ENCODE results near the gene LRRIQ1. TPM values are rescaled to one million over a fixed set of nuclear protein-coding genes. Genes with fewer than 3 reads are reported as not detected.
"Not testable (repeated sequence)": the region's sequence is repeated elsewhere in the genome, so short reads cannot be mapped to it uniquely, and the experiment has no call there.

The LRRIQ1 gene
- total and polyA plus RNA-seq, 10 donors: 0.02 to 1.0 (median 0.20) TPM; not detected in 1

DNA sequence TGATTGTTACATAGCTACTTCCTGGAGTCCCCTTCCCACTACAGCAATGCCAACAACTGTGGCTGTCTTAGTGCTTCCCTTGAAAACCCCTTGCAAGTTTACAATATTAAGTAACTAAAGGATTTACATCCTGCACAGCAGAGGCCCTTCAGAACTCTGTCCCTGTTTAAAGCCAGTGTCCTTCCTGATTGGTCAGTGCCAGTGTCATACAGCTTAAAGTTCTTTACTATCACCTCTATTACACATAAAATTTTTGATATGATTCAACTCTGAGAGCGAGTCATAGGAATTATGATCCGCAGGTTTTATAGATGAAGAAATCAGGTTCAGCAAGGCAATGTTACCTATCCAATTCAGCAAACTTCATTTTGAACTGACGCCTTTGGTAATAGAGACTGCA, 152.5 kb downstream of the LRRIQ1 start:
- Histone ChIP-seq H3K4me3 (no peak overlapping the region), H3K27ac (no peak overlapping the region), H3K27me3 (replicated peaks in 1 of 7) (no peaks in the 10 kb centered on the region), H3K36me3 (no peaks in the 10 kb centered on the region), H3K4me1 (no peaks in the 10 kb centered on the region), H3K9me3 (no peaks in the 10 kb centered on the region)
- intact Hi-C loops (cut with DNase I; ENCODE audit: low total_unique reads): no loop called here
- TF ChIP-seq, protein P1, sequence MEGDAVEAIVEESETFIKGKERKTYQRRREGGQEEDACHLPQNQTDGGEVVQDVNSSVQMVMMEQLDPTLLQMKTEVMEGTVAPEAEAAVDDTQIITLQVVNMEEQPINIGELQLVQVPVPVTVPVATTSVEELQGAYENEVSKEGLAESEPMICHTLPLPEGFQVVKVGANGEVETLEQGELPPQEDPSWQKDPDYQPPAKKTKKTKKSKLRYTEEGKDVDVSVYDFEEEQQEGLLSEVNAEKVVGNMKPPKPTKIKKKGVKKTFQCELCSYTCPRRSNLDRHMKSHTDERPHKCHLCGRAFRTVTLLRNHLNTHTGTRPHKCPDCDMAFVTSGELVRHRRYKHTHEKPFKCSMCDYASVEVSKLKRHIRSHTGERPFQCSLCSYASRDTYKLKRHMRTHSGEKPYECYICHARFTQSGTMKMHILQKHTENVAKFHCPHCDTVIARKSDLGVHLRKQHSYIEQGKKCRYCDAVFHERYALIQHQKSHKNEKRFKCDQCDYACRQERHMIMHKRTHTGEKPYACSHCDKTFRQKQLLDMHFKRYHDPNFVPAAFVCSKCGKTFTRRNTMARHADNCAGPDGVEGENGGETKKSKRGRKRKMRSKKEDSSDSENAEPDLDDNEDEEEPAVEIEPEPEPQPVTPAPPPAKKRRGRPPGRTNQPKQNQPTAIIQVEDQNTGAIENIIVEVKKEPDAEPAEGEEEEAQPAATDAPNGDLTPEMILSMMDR (IDR thresholded peaks at IDR 0.05 in 8 of 11, conservative IDR thresholded peaks at IDR 0.05 in 3 of 11): no peak
- TF ChIP-seq POLR2AphosphoS5 (IDR thresholded peaks at IDR 0.05) (no peak), POLR2A (IDR thresholded peaks at IDR 0.05) (no peak)
- DNase-seq: no peak
- 89 to 96% (median 93%) methylated on average over 3 of the region's 3 CpGs for WGBS, 5 donors

DNA sequence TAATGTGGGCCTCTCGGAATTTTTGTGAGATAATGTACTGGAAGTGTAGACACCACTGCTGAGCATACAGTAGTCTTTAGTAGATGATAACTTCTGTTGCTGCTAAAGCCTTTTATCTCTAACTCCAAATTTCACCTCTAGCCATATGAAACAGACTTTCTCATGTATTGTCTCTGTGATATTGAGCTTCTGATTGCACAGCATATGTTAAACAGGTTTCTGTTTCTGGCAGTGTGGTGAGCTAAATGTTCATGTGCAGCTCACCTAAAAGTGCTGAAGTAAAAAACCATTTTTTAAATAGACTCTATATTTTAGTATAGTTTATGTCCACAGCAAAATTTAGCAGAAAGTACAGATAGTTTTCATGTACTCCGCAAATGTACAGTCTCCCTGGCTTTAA, 154.6 kb downstream of the LRRIQ1 start:
- TF ChIP-seq, protein P1 (IDR thresholded peaks at IDR 0.05 in 8 of 11, conservative IDR thresholded peaks at IDR 0.05 in 3 of 11): no peak
- TF ChIP-seq POLR2A (IDR thresholded peaks at IDR 0.05) (no peak), POLR2AphosphoS5 (IDR thresholded peaks at IDR 0.05) (no peak)
- DNase-seq: no peak
- 74 to 94% (median 88%) methylated on average over 2 of the region's 2 CpGs for WGBS, 5 donors
- no peaks in the 10 kb centered on the region for H3K4me1 ChIP-seq
- H3K4me3 ChIP-seq: no peak overlapping the region
- no peaks in the 10 kb centered on the region for H3K27me3 ChIP-seq (replicated peaks in 1 of 7)
- no peaks in the 10 kb centered on the region for H3K36me3 ChIP-seq
- intact Hi-C loops (cut with DNase I; ENCODE audit: low total_unique reads): no loop called here
- H3K9me3 ChIP-seq: no peaks in the 10 kb centered on the region
- H3K27ac ChIP-seq: no peak overlapping the region

GRCh38 chr12:85203809-85204208, 167.7 kb downstream of the LRRIQ1 start:
- H3K4me1 ChIP-seq; H3K36me3 ChIP-seq; DNase-seq; H3K27ac ChIP-seq; H3K4me3 ChIP-seq; H3K27me3 ChIP-seq (replicated peaks in 1 of 7); intact Hi-C loops (cut with DNase I; ENCODE audit: low total_unique reads): not testable (repeated sequence)
- 61 to 91% (median 74%) methylated on average over 3 of the region's 3 CpGs for WGBS, 5 donors
- peaks cover 0 to 38% (median 16%) of the 10 kb centered on the region in 8 donors for H3K9me3 ChIP-seq

- intact Hi-C loops (cut with DNase I; ENCODE audit: low total_unique reads): no loop called here
- WGBS, 5 donors: 80 to 93% (median 87%) methylated on average over 3 to 4 of the region's 4 CpGs
- TF ChIP-seq POLR2A (IDR thresholded peaks at IDR 0.05): no peak
- TF ChIP-seq POLR2AphosphoS5 (IDR thresholded peaks at IDR 0.05): no peak
- TF ChIP-seq, protein P1 (IDR thresholded peaks at IDR 0.05 in 8 of 11, conservative IDR thresholded peaks at IDR 0.05 in 3 of 11): no peak
- no peak for DNase-seq
- Histone ChIP-seq H3K27me3 (replicated peaks in 1 of 7) (no peaks in the 10 kb centered on the region), H3K9me3 (peaks cover 0 to 38% (median 16%) of the 10 kb centered on the region in 8 donors), H3K4me3 (no peak overlapping the region), H3K4me1 (no peaks in the 10 kb centered on the region), H3K36me3 (no peaks in the 10 kb centered on the region), H3K27ac (no peak overlapping the region)
Measured at GRCh38 chr12:85206543-85206942, 170.4 kb downstream of the LRRIQ1 start.

DNA sequence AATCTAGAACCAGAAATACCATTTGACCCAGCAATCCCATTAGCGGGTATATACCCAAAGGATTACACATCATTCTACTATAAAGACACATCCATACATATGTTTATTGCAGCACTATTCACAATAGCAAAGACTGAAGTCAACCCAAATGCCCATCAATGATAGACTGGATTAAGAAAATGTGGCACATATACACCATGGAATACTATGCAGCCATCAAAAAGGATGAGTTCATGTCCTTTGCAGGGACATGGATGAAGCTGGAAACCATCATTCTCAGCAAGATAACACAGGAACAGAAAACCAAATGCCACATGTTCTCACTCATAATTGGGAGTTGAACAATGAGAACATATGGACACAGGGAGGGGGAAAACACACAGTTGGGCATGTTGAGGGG, 188.2 kb downstream of the LRRIQ1 start:
- H3K4me1 ChIP-seq; H3K36me3 ChIP-seq; DNase-seq; H3K4me3 ChIP-seq; H3K27ac ChIP-seq; H3K9me3 ChIP-seq; H3K27me3 ChIP-seq (replicated peaks in 1 of 7); intact Hi-C loops (cut with DNase I; ENCODE audit: low total_unique reads): not testable (repeated sequence)
- 88 to 100% (median 97%) methylated on average over 1 of the region's 1 CpG for WGBS, 5 donors
